ENCODE results near the gene RARB. TPM values are rescaled to one million over a fixed set of nuclear protein-coding genes. Genes with fewer than 3 reads are reported as not detected.
A peak's percentile ranks its signal among the peaks of the same experiment; 100 is the strongest.

The RARB gene
- total RNA-seq, 3 donors from 2014 or later: 0.80 to 20.1 (median 8.2) TPM

DNA sequence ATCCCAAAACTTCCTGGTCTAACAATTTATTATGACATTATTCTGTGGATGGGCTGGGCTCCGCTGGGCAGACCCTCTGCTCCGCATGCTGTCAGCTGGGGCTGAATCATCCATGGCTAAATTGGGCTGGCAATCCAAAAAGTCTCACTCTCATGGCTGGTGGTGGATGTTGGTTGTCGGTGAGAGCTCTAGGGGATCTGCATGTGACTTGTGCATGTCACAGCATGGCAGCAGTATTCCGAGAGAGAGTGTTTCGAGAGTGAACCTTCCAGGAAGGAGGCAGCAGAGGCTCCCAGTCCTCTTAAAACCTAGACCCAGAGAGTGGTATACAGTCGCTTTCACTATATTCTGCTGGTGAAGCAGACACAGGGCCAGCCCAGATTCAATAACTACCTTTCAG lies 9.9 kb downstream of the RARB start:
- intact Hi-C loops (cut with DNase I; ENCODE audit: low total_unique reads): no loop called here
- no peak overlapping the region for H3K4me3 ChIP-seq
- H3K9me3 ChIP-seq: no peaks in the 10 kb centered on the region
- DNase-seq (ENCODE audit: low spot score in 2 of 2): no peak
- H3K27ac ChIP-seq: peak overlapping the region in 1 of 2 donors; percentile 19
- H3K27me3 ChIP-seq: no peaks in the 10 kb centered on the region
- H3K36me3 ChIP-seq: no peaks in the 10 kb centered on the region
- TF ChIP-seq, protein P1, sequence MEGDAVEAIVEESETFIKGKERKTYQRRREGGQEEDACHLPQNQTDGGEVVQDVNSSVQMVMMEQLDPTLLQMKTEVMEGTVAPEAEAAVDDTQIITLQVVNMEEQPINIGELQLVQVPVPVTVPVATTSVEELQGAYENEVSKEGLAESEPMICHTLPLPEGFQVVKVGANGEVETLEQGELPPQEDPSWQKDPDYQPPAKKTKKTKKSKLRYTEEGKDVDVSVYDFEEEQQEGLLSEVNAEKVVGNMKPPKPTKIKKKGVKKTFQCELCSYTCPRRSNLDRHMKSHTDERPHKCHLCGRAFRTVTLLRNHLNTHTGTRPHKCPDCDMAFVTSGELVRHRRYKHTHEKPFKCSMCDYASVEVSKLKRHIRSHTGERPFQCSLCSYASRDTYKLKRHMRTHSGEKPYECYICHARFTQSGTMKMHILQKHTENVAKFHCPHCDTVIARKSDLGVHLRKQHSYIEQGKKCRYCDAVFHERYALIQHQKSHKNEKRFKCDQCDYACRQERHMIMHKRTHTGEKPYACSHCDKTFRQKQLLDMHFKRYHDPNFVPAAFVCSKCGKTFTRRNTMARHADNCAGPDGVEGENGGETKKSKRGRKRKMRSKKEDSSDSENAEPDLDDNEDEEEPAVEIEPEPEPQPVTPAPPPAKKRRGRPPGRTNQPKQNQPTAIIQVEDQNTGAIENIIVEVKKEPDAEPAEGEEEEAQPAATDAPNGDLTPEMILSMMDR (IDR thresholded peaks at IDR 0.05): no peak
- no peak for TF ChIP-seq POLR2AphosphoS5 (IDR thresholded peaks at IDR 0.05)
- TF ChIP-seq POLR2A (IDR thresholded peaks at IDR 0.05): no peak
- no peaks in the 10 kb centered on the region for H3K4me1 ChIP-seq

DNA sequence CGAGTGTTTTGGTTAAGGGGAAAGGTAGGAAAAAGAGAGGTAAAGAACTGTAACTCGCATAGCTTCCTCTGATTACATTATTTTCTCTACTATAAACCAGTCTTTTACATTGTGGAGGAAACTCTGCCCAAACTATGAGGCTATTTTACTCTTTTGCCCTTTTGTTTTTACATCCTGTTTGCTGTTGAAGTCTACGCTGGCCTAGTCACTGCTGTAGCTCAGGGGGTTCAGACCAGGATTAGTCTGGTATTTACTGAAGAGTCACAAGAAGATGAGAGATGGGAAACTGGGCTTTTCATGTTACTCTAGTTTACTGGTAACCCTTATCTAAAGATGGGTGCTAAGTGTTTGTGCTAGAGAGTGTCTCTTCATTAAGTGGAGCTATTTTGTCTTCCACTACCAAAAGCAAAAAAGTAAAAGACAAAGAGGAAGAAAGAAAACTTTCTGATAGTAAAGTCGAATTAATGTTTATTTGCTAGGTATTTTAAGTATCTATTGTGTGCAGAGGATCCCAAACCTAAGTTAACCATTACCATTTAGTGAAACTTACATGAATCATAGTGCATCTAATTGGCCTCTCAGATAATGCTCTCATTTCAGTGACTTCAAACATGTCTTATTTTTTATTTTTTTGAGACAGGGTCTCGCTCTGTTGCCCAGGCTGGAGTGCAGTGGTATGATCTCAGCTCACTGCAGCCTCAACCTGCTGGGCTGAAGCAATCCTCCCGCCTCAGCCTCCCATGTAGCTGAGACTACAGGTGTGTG lies 10.9 kb downstream of the RARB start:
- no peak for DNase-seq (ENCODE audit: low spot score in 2 of 2)
- H3K4me3 ChIP-seq: no peak overlapping the region
- no peaks in the 10 kb centered on the region for H3K4me1 ChIP-seq
- TF ChIP-seq, protein P1 (IDR thresholded peaks at IDR 0.05): no peak
- TF ChIP-seq POLR2A (IDR thresholded peaks at IDR 0.05) (no peak), POLR2AphosphoS5 (IDR thresholded peaks at IDR 0.05) (no peak)
- peak overlapping the region in 1 of 2 donors; percentile 10 for H3K27ac ChIP-seq
- intact Hi-C loops (cut with DNase I; ENCODE audit: low total_unique reads): no loop called here
- H3K36me3 ChIP-seq: no peaks in the 10 kb centered on the region
- no peaks in the 10 kb centered on the region for H3K9me3 ChIP-seq
- H3K27me3 ChIP-seq: no peaks in the 10 kb centered on the region

DNA sequence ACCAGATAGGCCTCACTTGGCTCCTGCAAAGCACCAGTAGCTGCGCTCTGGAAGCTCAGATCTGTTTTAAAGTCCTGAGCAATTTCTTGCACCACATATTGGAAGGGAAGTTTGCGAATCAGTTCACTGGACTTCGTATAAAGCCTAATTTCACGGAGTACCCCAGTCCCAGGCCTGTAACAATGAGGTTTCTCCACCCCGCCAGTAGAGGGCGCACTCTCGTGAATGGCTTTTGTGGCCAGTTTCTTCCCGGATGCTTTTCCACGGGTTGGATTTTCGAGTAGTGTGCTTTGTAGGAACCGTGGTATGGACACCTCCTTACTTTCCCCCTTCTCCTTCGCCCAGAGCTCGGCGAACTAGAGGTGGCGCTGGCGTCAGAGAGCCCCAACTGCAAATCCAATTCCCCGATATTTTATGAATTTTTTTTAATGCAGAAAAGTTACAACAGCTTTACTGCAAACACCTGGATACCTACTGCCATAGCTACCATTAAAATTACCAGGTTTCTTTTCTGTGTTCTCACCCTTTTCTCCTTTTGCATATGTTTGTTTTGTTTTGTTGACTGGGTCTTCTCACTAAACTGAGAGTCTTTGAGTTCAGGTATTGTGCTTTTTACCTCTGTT lies 13.3 kb downstream of the RARB start:
- Histone ChIP-seq H3K4me3 (no peak overlapping the region), H3K27ac (no peak overlapping the region), H3K36me3 (no peaks in the 10 kb centered on the region), H3K27me3 (no peaks in the 10 kb centered on the region), H3K4me1 (no peaks in the 10 kb centered on the region), H3K9me3 (no peaks in the 10 kb centered on the region)
- no peak for DNase-seq (ENCODE audit: low spot score in 2 of 2)
- TF ChIP-seq POLR2AphosphoS5 (IDR thresholded peaks at IDR 0.05) (no peak), POLR2A (IDR thresholded peaks at IDR 0.05) (no peak)
- TF ChIP-seq, protein P1 (IDR thresholded peaks at IDR 0.05): no peak
- intact Hi-C loops (cut with DNase I; ENCODE audit: low total_unique reads): no loop called here

DNA sequence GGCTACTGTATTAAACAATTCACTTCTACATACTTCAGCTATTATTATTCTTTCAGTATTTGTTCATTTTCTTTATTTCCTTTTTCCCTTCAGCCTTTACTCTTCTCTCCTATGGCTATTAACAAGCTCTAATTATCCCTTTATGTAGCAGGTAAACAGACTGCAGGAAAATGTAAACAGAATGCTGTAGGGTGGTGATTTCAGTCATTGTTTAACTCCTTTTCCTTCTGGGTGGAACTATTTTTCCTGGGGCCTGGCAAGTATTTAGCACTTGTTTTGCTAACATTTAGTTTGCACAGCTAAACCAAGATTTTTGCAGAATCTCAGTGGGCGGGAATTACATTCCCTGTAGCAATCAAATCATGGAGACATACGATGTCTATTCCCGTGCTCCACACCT lies 14.4 kb downstream of the RARB start:
- intact Hi-C loops (cut with DNase I; ENCODE audit: low total_unique reads): no loop called here
- TF ChIP-seq, protein P1 (IDR thresholded peaks at IDR 0.05): no peak
- no peak for TF ChIP-seq POLR2A (IDR thresholded peaks at IDR 0.05)
- TF ChIP-seq POLR2AphosphoS5 (IDR thresholded peaks at IDR 0.05): no peak

DNA sequence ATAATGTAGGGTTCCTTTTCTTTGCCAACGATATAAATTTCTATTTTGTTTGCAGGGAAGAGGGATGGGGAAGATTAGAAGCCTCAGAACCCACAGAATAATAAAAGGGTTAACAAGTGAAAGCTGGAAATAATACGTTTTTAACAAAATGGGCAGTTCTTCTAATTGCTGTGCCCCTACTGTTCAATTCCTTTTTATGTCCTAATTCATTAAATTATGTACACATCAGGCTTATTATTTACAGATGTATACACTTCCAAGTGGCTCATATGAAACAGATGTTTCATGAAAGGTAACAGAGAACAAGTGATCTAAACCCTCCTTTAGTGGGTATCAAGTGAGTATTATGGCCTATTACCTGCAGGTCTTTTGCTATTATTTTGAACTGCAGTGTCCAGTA lies 16.2 kb downstream of the RARB start:
- TF ChIP-seq, protein P1 (IDR thresholded peaks at IDR 0.05): no peak
- TF ChIP-seq POLR2AphosphoS5 (IDR thresholded peaks at IDR 0.05): no peak
- no peak for TF ChIP-seq POLR2A (IDR thresholded peaks at IDR 0.05)
- Histone ChIP-seq H3K4me3 (no peak overlapping the region), H3K9me3 (no peaks in the 10 kb centered on the region), H3K27me3 (no peaks in the 10 kb centered on the region), H3K36me3 (no peaks in the 10 kb centered on the region), H3K4me1 (peaks cover 0 to 6% of the 10 kb centered on the region in 2 donors), H3K27ac (no peak overlapping the region)
- intact Hi-C loops (cut with DNase I; ENCODE audit: low total_unique reads): loop anchor here (2.0 kb wide), 1 partner anchor 45 kb away; no protein-coding TSS in a partner anchor
- DNase-seq (ENCODE audit: low spot score in 2 of 2): no peak

More for the DNA sequence above, 14.4 kb downstream of the RARB start:
- Histone ChIP-seq H3K4me3 (no peak overlapping the region), H3K9me3 (no peaks in the 10 kb centered on the region), H3K4me1 (no peaks in the 10 kb centered on the region), H3K27ac (no peak overlapping the region), H3K36me3 (no peaks in the 10 kb centered on the region), H3K27me3 (no peaks in the 10 kb centered on the region)
- no peak for DNase-seq (ENCODE audit: low spot score in 2 of 2)

Data from breast epithelium (tissue), 4 donors.